WTC11 (cell line): ENCODE results near the gene SPSB3. TPM values are rescaled to one million over a fixed set of nuclear protein-coding genes. Genes with fewer than 3 reads are reported as not detected.

ENCODE experiments used
- ATAC-seq: fragments of 200-7000 bp; cut with Tn5 transposase; 2 replicates; pipeline ENCODE4 v1.10.0; 2021; ENCODE audit warnings: mild to moderate bottlenecking, moderate library complexity
- CTCF ChIA-PET: fragments of 300-600 bp; sonication (Branson Sonifier 250); formaldehyde crosslinking; loops from one replicate; lab custom pipeline; 2021; ENCODE audit warnings: antibody characterized with exemption; lab: Charles Lee
- POLR2A ChIA-PET: fragments of 350-600 bp; sonication (Branson Sonifier 250); formaldehyde crosslinking; loops from one replicate; lab custom pipeline; 2021; ENCODE audit warnings: antibody characterized with exemption; lab: Charles Lee
- DNase-seq: peaks from one replicate; pipeline ENCODE4 v3.0.0; 2021; ENCODE audit warnings: low spot score
- H3K27ac Mint-ChIP-seq: 2 replicates; pipeline ENCODE4 v1.8.0; 2021; ENCODE audit warnings: mixed read lengths
- H3K27me3 Mint-ChIP-seq: 2 replicates; pipeline ENCODE4 v1.8.0; 2021; ENCODE audit warnings: low read depth, mild to moderate bottlenecking, moderate library complexity, mixed read lengths
- H3K36me3 Mint-ChIP-seq: 2 replicates; pipeline ENCODE4 v1.8.0; 2021; ENCODE audit warnings: mixed read lengths
- H3K4me1 Mint-ChIP-seq: 2 replicates; pipeline ENCODE4 v1.8.0; 2022; ENCODE audit warnings: mixed read lengths
- H3K4me3 Mint-ChIP-seq: 2 replicates; pipeline ENCODE4 v1.8.0; 2021; ENCODE audit warnings: mild to moderate bottlenecking, moderate library complexity, mixed read lengths
- H3K9me3 Mint-ChIP-seq: 2 replicates; pipeline ENCODE4 v1.8.0; 2021; ENCODE audit warnings: mixed read lengths
- ATF3 ChIP-seq: sonication (generic); formaldehyde crosslinking; conservative IDR thresholded peaks from 2 replicates; pipeline ENCODE4 v1.8.1; 2022; ENCODE audit warnings: mild to moderate bottlenecking, missing genetic modification reagents
- CTCF ChIP-seq: fragments of 200-600 bp; IDR thresholded peaks from 2 replicates; pipeline ENCODE4 v1.8.0; 2022; ENCODE audit warnings: antibody characterized with exemption
- E2F1 ChIP-seq: sonication (generic); formaldehyde crosslinking; IDR thresholded peaks from 2 replicates; pipeline ENCODE4 v1.8.0; 2022; ENCODE audit warnings: mild to moderate bottlenecking, missing genetic modification reagents
- ETV6 ChIP-seq: sonication (generic); formaldehyde crosslinking; IDR thresholded peaks from 2 replicates; pipeline ENCODE4 v1.8.1; 2022; ENCODE audit warnings: mild to moderate bottlenecking, missing genetic modification reagents
- FOXP1 ChIP-seq: sonication (generic); formaldehyde crosslinking; IDR thresholded peaks from 2 replicates; pipeline ENCODE4 v1.8.0; 2022; ENCODE audit warnings: missing genetic modification reagents, mild to moderate bottlenecking, moderate library complexity, borderline replicate concordance
- GTF2I ChIP-seq: fragments of 250-450 bp; sonication (Bioruptor Pico); conservative IDR thresholded peaks from 2 replicates; pipeline ENCODE4 v1.4.0; 2021; ENCODE audit warnings: mild to moderate bottlenecking
- NFATC4 ChIP-seq: fragments of 250-450 bp; sonication (Bioruptor Pico); IDR thresholded peaks from 2 replicates; pipeline ENCODE4 v1.9.0; 2021; ENCODE audit warnings: mild to moderate bottlenecking
- NFE2L1 ChIP-seq: sonication (generic); formaldehyde crosslinking; IDR thresholded peaks from 2 replicates; pipeline ENCODE4 v1.8.1; 2023; ENCODE audit warnings: missing genetic modification reagents
- NR2C2 ChIP-seq: sonication (generic); formaldehyde crosslinking; IDR thresholded peaks from 2 replicates; pipeline ENCODE4 v1.8.0; 2022; ENCODE audit warnings: mild to moderate bottlenecking, missing genetic modification reagents
- NR3C1 ChIP-seq: sonication (generic); formaldehyde crosslinking; conservative IDR thresholded peaks from 2 replicates; pipeline ENCODE4 v1.8.1; 2023; ENCODE audit warnings: low read depth, mild to moderate bottlenecking, missing genetic modification reagents
- PRDM15 ChIP-seq: sonication (generic); formaldehyde crosslinking; IDR thresholded peaks from 2 replicates; pipeline ENCODE4 v1.8.0; 2022; ENCODE audit warnings: missing genetic modification reagents
- PREB ChIP-seq: sonication (generic); formaldehyde crosslinking; IDR thresholded peaks from 2 replicates; pipeline ENCODE4 v1.8.1; 2022; ENCODE audit warnings: mild to moderate bottlenecking, missing genetic modification reagents, moderate library complexity, borderline replicate concordance
- RORB ChIP-seq: fragments of 250-450 bp; sonication (Bioruptor Pico); IDR thresholded peaks from 2 replicates; pipeline ENCODE4 v1.9.0; 2021; ENCODE audit warnings: mild to moderate bottlenecking
- SMAD3 ChIP-seq: sonication (generic); formaldehyde crosslinking; IDR thresholded peaks from 2 replicates; pipeline ENCODE4 v1.8.0; 2022; ENCODE audit warnings: missing genetic modification reagents, mild to moderate bottlenecking, borderline replicate concordance
- TEAD4 ChIP-seq: sonication (generic); formaldehyde crosslinking; IDR thresholded peaks from 2 replicates; pipeline ENCODE4 v1.8.0; 2022; ENCODE audit warnings: mild to moderate bottlenecking, missing genetic modification reagents
- ZNF121 ChIP-seq: sonication (generic); formaldehyde crosslinking; IDR thresholded peaks from 2 replicates; pipeline ENCODE4 v1.8.0; 2023; ENCODE audit warnings: missing genetic modification reagents
- ZNF138 ChIP-seq: sonication (generic); formaldehyde crosslinking; conservative IDR thresholded peaks from 2 replicates; pipeline ENCODE4 v1.8.1; 2022; ENCODE audit warnings: mild to moderate bottlenecking, moderate library complexity, missing genetic modification reagents
- ZNF263 ChIP-seq: sonication (generic); formaldehyde crosslinking; IDR thresholded peaks from 2 replicates; pipeline ENCODE4 v1.8.1; 2022; ENCODE audit warnings: low read depth, mild to moderate bottlenecking, moderate library complexity, missing genetic modification reagents
- ZNF396 ChIP-seq: fragments of 250-450 bp; sonication (Bioruptor Pico); IDR thresholded peaks from 2 replicates; pipeline ENCODE4 v1.8.0; 2021; ENCODE audit warnings: mild to moderate bottlenecking, moderate library complexity, borderline replicate concordance
- ZNF532 ChIP-seq: fragments of 250-450 bp; sonication (Bioruptor Pico); IDR thresholded peaks from 2 replicates; pipeline ENCODE4 v1.9.0; 2021; ENCODE audit warnings: mild to moderate bottlenecking, borderline replicate concordance
- total RNA-seq: library from RNA; stranded (reverse); gene quantifications from 3 replicates; pipeline ENCODE4 v1.2.3, GENCODE V29; 2021

The SPSB3 gene
- total RNA-seq, 1 experiment from 2014 or later = 32.8 TPM

GRCh38 chr16:1819611-1820010 is 37.2 kb upstream of the SPSB3 start (continued):
- no peak for TF ChIP-seq ZNF121 (CRISPR knock-in tag)
- no peak for TF ChIP-seq NR2C2

GRCh38 chr16:1818873-1819525 is 36.6 kb upstream of the SPSB3 start:
- Mint-ChIP-seq H3K4me3 (no peak overlapping the region), H3K27ac (peak overlapping the region; percentile 65; the same call in 1 of the 2 replicates), H3K9me3 (no peaks in the 10 kb centered on the region), H3K4me1 (0 out of 2 replicates have a peak, but pooled peaks cover 4% of the 10 kb centered on the region), H3K27me3 (no peaks in the 10 kb centered on the region), H3K36me3 (peaks cover 6% of the 10 kb centered on the region)
- no peak for ATAC-seq
- TF ChIP-seq NR3C1 (CRISPR knock-in tag) = no peak
- TF ChIP-seq TEAD4 (CRISPR knock-in tag) = no peak
- TF ChIP-seq ZNF396 (CRISPR knock-in tag) = no peak
- TF ChIP-seq ZNF138 (CRISPR knock-in tag) = no peak
- no peak for TF ChIP-seq ZNF532 (CRISPR knock-in tag)
- no peak for TF ChIP-seq ATF3 (CRISPR knock-in tag)
- TF ChIP-seq SMAD3 (CRISPR knock-in tag) = no peak
- ChIA-PET POLR2A (no interaction called here), CTCF (no interaction called here)
- no peak for DNase-seq

- Mint-ChIP-seq H3K27ac (no peak overlapping the region), H3K36me3 (peaks cover 6% of the 10 kb centered on the region), H3K4me1 (no peaks in the 10 kb centered on the region), H3K9me3 (no peaks in the 10 kb centered on the region), H3K27me3 (no peaks in the 10 kb centered on the region), H3K4me3 (no peak overlapping the region)
- POLR2A ChIA-PET = no interaction called here
- DNase-seq = no peak
- ATAC-seq = no peak
- CTCF ChIA-PET = no interaction called here
- TF ChIP-seq NFE2L1 (CRISPR knock-in tag) = no peak
- TF ChIP-seq GTF2I (CRISPR knock-in tag) = no peak
- no peak for TF ChIP-seq ZNF263 (CRISPR knock-in tag)
- TF ChIP-seq PRDM15 (CRISPR knock-in tag) = no peak
- no peak for TF ChIP-seq PREB (CRISPR knock-in tag)
- no peak for TF ChIP-seq FOXP1 (CRISPR knock-in tag)
- TF ChIP-seq E2F1 (CRISPR knock-in tag) = no peak
- no peak for TF ChIP-seq ZNF121 (CRISPR knock-in tag)
- no peak for TF ChIP-seq CTCF
- TF ChIP-seq RORB (CRISPR knock-in tag) = no peak
- no peak for TF ChIP-seq ETV6 (CRISPR knock-in tag)
- TF ChIP-seq NFATC4 = no peak
Observed at GRCh38 chr16:1818204-1818872, 36.0 kb upstream of the SPSB3 start.
